SKM-1 treated with dmso at 0.1 percent for 144 hours (cell line): ENCODE data around the gene GOLGA6A.

Experiments used
- DNase-seq: peaks from one replicate; lab custom pipeline; 2025; ENCODE audit not compliant: unreplicated experiment; lab: John Stamatoyannopoulos, UW

The GOLGA6A gene

GRCh38 chr15:74037171-74038117, 44.9 kb downstream of the GOLGA6A start:
- DNase-seq: no peak

- DNase-seq: no peak
Observed at GRCh38 chr15:74036271-74037170, 45.8 kb downstream of the GOLGA6A start.

- no peak for DNase-seq
Observed at GRCh38 chr15:74035121-74036017, 47.0 kb downstream of the GOLGA6A start.

GRCh38 chr15:74034206-74034755, 48.1 kb downstream of the GOLGA6A start:
- no peak for DNase-seq

GRCh38 chr15:74032606-74033561, 49.5 kb downstream of the GOLGA6A start:
- peak; percentile 3 for DNase-seq

- DNase-seq: no peak
Observed at GRCh38 chr15:74032046-74032445, 50.3 kb downstream of the GOLGA6A start.

- no peak for DNase-seq
Observed at GRCh38 chr15:74028646-74029045, 53.7 kb downstream of the GOLGA6A start.

- DNase-seq: no peak
Observed at GRCh38 chr15:74027688-74028087, 54.7 kb downstream of the GOLGA6A start.

- DNase-seq: no peak
Observed at GRCh38 chr15:74025436-74025835, 56.9 kb downstream of the GOLGA6A start.

GRCh38 chr15:74024687-74025086, 57.7 kb downstream of the GOLGA6A start:
- no peak for DNase-seq

- no peak for DNase-seq
Observed at GRCh38 chr15:74022706-74023470, 59.5 kb downstream of the GOLGA6A start.
